Panc1 (cell line): ENCODE data around the gene FYN. TPM values are rescaled to one million over a fixed set of nuclear protein-coding genes. Genes with fewer than 3 reads are reported as not detected.

Experiments used
- ATAC-seq: fragments of 200-7000 bp; cut with Tn5 transposase; 2 replicates; pipeline ENCODE4 v1.9.1; 2020; ENCODE audit warnings: mild to moderate bottlenecking, moderate library complexity
- BruUV-seq: library from RNA; stranded (reverse); fragments of 400-500 nt; replicated peaks from 2 replicates; lab custom pipeline; 2021; lab: Mats Ljungman, UMichigan
- CTCF ChIA-PET: fragments of 300-600 bp; sonication (Branson Sonifier 250); formaldehyde crosslinking; loops from one replicate; lab custom pipeline; 2022; ENCODE audit warnings: antibody characterized with exemption; lab: Charles Lee
- POLR2A ChIA-PET: fragments of 300-600 bp; sonication (Branson Sonifier 250); formaldehyde crosslinking; loops from one replicate; lab custom pipeline; 2022; ENCODE audit warnings: antibody characterized with exemption; lab: Charles Lee
- DNase-seq: peaks from one replicate; pipeline ENCODE4 v3.0.0-alpha.2; 2010; ENCODE audit warnings: low read depth, low spot score
- H3K27ac ChIP-seq: 2 replicates; pipeline ENCODE4 v1.5.1; 2011; ENCODE audit warnings: mild to moderate bottlenecking, low read length, inconsistent platforms
- H3K27me3 ChIP-seq: fragments of 200-500 bp; sonication (Bioruptor generic); 2 replicates; pipeline ENCODE4 v1.6.0; 2014; ENCODE audit warnings: low read length, inconsistent platforms; ENCODE audit not compliant: control insufficient read depth, insufficient read depth
- H3K36me3 ChIP-seq: fragments of 200-500 bp; sonication (Bioruptor generic); 2 replicates; pipeline ENCODE4 v1.5.1; 2014; ENCODE audit warnings: inconsistent platforms, mild to moderate bottlenecking, low read length, moderate library complexity; ENCODE audit not compliant: control insufficient read depth, insufficient read depth
- H3K4me1 ChIP-seq: 2 replicates; pipeline ENCODE4 v1.5.1; 2011; ENCODE audit warnings: inconsistent platforms, mild to moderate bottlenecking, low read length, moderate library complexity; ENCODE audit not compliant: control insufficient read depth, insufficient read depth
- H3K4me3 ChIP-seq, 2 experiments: 2 replicates each; pipeline ENCODE4 v1.5.1; 2011 to 2012; ENCODE audit warnings: low read depth in 2 of 2, low read length in 2 of 2, mild to moderate bottlenecking in 2 of 2, inconsistent platforms in 1 of 2, moderate library complexity in 1 of 2
- H3K9me3 ChIP-seq: fragments of 200-500 bp; sonication (Bioruptor generic); 2 replicates; pipeline ENCODE4 v1.5.1; 2014; ENCODE audit warnings: low read depth, mild to moderate bottlenecking, inconsistent platforms, low read length, moderate library complexity; ENCODE audit not compliant: control insufficient read depth, insufficient read depth
- POLR2AphosphoS5 ChIP-seq: IDR thresholded peaks from 2 replicates; pipeline ENCODE4 v1.6.1; 2012; ENCODE audit warnings: mild to moderate bottlenecking, low read depth, low read length, moderate library complexity
- SIN3A ChIP-seq: IDR thresholded peaks from 2 replicates; pipeline ENCODE4 v1.6.1; 2012; ENCODE audit warnings: low read depth, mild to moderate bottlenecking, low read length, moderate library complexity, borderline replicate concordance; ENCODE audit not compliant: insufficient read depth
- TCF7L2 ChIP-seq: IDR thresholded peaks from 2 replicates; pipeline ENCODE4 v1.6.1; 2011; ENCODE audit warnings: mild to moderate bottlenecking, low read depth, low read length, inconsistent platforms
- in situ Hi-C: cut with HindIII; loops from 2 replicates; pipeline ENCODE4 v1.10.0; 2016; ENCODE audit warnings: low sequenced_read_pairs, low pct_unique_long_range_greater_than_20kb
- intact Hi-C: fragments of 100-400 bp; cut with micrococcal nuclease; formaldehyde crosslinking; loops from one replicate; pipeline ENCODE4 v1.10.0; 2022; ENCODE audit not compliant: unreplicated experiment
- total RNA-seq: library from RNA; stranded (reverse); gene quantifications from one replicate; pipeline ENCODE4 v1.2.1, GENCODE V29; 2021; ENCODE audit not compliant: unreplicated experiment
- TF ChIP-seq, protein P1 (sequence below), 2 experiments: IDR thresholded peaks; 2 replicates each; pipeline ENCODE4 v1.6.1; 2011 to 2012; ENCODE audit warnings: low read depth in 2 of 2, control low read depth in 1 of 2, low read length in 1 of 2, mild to moderate bottlenecking in 1 of 2, moderate library complexity in 1 of 2; ENCODE audit not compliant: insufficient read depth in 1 of 2
- TF ChIP-seq, protein P2 (sequence below): fragments of 450-650 bp; IDR thresholded peaks from 2 replicates; pipeline ENCODE4 v1.5.1; 2017; ENCODE audit warnings: mild to moderate bottlenecking

The FYN gene
- total RNA-seq, 1 experiment from 2014 or later: 4.2 TPM

DNA sequence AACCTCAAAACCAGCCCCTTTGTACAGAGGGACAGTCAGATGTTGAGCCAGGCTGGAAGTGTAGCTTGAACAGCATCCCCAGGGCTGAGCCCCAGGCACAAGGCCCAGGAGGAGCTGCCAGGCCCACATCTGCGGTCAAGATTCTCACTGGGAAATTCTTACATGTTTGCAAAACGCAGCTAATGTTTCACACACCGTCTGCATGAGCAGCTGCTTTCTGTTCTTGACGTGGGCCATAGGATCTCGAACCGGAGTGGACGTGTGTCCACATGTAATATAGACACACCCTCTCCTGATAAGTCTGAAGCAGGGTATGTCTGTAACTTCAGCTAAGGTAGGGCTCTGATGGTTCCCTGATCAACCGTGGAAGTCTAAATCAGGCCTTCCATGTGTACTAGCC is 226.3 kb downstream of the FYN start:
- no peaks in the 10 kb centered on the region for H3K36me3 ChIP-seq
- no peak overlapping the region for H3K27ac ChIP-seq
- in situ Hi-C loops (no loop called here), intact Hi-C loops (loop anchor here (10.0 kb wide), 1 partner anchor 292 kb away; no protein-coding TSS in a partner anchor)
- no peak for DNase-seq
- no peaks in the 10 kb centered on the region for H3K9me3 ChIP-seq
- ChIA-PET CTCF (interaction anchor here (0.6 kb wide), 1 partner anchor 9 kb away, joined by 5 read pairs; no protein-coding TSS in a partner anchor), POLR2A (interaction anchor here (0.6 kb wide), 1 partner anchor 9 kb away, joined by 3 read pairs; no protein-coding TSS in a partner anchor)
- BruUV-seq: no TSS peak
- TF ChIP-seq, protein P1, sequence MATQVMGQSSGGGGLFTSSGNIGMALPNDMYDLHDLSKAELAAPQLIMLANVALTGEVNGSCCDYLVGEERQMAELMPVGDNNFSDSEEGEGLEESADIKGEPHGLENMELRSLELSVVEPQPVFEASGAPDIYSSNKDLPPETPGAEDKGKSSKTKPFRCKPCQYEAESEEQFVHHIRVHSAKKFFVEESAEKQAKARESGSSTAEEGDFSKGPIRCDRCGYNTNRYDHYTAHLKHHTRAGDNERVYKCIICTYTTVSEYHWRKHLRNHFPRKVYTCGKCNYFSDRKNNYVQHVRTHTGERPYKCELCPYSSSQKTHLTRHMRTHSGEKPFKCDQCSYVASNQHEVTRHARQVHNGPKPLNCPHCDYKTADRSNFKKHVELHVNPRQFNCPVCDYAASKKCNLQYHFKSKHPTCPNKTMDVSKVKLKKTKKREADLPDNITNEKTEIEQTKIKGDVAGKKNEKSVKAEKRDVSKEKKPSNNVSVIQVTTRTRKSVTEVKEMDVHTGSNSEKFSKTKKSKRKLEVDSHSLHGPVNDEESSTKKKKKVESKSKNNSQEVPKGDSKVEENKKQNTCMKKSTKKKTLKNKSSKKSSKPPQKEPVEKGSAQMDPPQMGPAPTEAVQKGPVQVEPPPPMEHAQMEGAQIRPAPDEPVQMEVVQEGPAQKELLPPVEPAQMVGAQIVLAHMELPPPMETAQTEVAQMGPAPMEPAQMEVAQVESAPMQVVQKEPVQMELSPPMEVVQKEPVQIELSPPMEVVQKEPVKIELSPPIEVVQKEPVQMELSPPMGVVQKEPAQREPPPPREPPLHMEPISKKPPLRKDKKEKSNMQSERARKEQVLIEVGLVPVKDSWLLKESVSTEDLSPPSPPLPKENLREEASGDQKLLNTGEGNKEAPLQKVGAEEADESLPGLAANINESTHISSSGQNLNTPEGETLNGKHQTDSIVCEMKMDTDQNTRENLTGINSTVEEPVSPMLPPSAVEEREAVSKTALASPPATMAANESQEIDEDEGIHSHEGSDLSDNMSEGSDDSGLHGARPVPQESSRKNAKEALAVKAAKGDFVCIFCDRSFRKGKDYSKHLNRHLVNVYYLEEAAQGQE (IDR thresholded peaks at IDR 0.05; ENCODE audit: insufficient read depth in 1 of 2, low read depth in 2 of 2, low read length in 1 of 2): no peak
- no peak for TF ChIP-seq POLR2AphosphoS5
- TF ChIP-seq, protein P2, sequence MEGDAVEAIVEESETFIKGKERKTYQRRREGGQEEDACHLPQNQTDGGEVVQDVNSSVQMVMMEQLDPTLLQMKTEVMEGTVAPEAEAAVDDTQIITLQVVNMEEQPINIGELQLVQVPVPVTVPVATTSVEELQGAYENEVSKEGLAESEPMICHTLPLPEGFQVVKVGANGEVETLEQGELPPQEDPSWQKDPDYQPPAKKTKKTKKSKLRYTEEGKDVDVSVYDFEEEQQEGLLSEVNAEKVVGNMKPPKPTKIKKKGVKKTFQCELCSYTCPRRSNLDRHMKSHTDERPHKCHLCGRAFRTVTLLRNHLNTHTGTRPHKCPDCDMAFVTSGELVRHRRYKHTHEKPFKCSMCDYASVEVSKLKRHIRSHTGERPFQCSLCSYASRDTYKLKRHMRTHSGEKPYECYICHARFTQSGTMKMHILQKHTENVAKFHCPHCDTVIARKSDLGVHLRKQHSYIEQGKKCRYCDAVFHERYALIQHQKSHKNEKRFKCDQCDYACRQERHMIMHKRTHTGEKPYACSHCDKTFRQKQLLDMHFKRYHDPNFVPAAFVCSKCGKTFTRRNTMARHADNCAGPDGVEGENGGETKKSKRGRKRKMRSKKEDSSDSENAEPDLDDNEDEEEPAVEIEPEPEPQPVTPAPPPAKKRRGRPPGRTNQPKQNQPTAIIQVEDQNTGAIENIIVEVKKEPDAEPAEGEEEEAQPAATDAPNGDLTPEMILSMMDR: no peak
- TF ChIP-seq TCF7L2: 0 out of 2 replicates have a peak, but pooled peaks have one; percentile 16
- TF ChIP-seq SIN3A: no peak
- H3K4me1 ChIP-seq: peaks cover 4% of the 10 kb centered on the region
- H3K27me3 ChIP-seq: no peaks in the 10 kb centered on the region
- no peak for ATAC-seq
- no peak overlapping the region for H3K4me3 ChIP-seq

DNA sequence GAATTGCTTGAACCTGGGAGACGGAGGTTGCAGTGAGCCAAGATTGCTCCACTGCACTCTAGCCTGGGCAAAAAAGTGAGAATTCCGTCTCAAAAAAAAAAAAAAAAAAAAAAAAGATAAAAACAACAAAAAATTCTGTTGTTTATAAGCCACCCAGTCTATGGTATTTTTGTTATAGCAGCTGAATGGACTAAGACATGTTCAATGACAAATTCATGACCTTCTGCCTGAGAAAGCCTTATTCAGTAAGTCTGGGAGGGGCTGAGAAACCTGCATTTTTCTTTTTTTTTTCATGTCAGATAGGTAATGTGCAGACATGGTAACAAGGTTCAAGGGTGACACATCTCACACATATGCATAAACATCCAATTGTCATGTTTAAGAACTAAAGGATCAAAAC is 227.2 kb downstream of the FYN start:
- BruUV-seq: no TSS peak
- ChIA-PET POLR2A (interaction anchor here (0.7 kb wide), 1 partner anchor 297 kb away, joined by 21 read pairs; no protein-coding TSS in a partner anchor), CTCF (no interaction called here)
- DNase-seq (no peak), ATAC-seq (no peak)
- Histone ChIP-seq H3K4me3 (no peak overlapping the region), H3K4me1 (peaks cover 4% of the 10 kb centered on the region), H3K36me3 (no peaks in the 10 kb centered on the region), H3K27ac (no peak overlapping the region), H3K9me3 (no peaks in the 10 kb centered on the region), H3K27me3 (no peaks in the 10 kb centered on the region)
- TF ChIP-seq SIN3A: no peak
- in situ Hi-C loops (no loop called here), intact Hi-C loops (loop anchor here (10.0 kb wide), 1 partner anchor 291 kb away; no protein-coding TSS in a partner anchor)

DNA sequence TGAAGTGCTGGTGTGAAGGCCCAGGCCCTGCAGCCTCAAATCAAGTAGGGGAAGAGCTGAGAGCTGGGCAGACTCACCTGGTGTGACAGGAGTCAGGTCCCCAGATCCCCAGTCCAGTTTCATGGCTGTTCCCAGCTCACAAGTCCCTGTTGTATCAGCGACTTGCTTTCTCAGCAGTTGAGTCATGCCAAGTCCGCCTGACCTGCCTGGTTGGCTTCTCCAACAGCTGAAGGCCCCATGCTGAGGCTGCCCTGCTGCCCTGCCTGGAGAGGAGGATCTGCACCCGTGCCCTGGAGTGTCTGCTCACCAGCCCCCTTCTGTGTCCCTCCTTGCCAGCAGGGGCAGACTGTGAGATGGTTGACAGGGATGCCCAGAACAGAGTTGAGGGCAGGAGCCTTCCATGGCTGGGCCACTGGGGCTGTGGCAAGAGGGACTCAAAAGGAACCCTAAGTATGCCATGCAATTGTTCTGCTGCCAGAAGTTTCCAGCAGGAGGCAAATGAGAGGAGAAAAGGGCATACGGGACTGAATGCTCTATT is 228.3 kb downstream of the FYN start:
- POLR2A ChIA-PET: no interaction called here
- H3K27me3 ChIP-seq: no peaks in the 10 kb centered on the region
- TF ChIP-seq POLR2AphosphoS5 (no peak), TCF7L2 (no peak)
- TF ChIP-seq, protein P2: no peak
- TF ChIP-seq, protein P1 (IDR thresholded peaks at IDR 0.05; ENCODE audit: insufficient read depth in 1 of 2, low read depth in 2 of 2, low read length in 1 of 2): no peak
- CTCF ChIA-PET: no interaction called here
- no peak overlapping the region for H3K27ac ChIP-seq
- H3K4me1 ChIP-seq: peaks cover 4% of the 10 kb centered on the region
- no TSS peak for BruUV-seq
- intact Hi-C loops (loop anchor here (10.0 kb wide), 1 partner anchor 290 kb away; no protein-coding TSS in a partner anchor), in situ Hi-C loops (no loop called here)
- no peaks in the 10 kb centered on the region for H3K9me3 ChIP-seq
- no peak overlapping the region for H3K4me3 ChIP-seq
- DNase-seq: no peak
- no peaks in the 10 kb centered on the region for H3K36me3 ChIP-seq
- ATAC-seq: no peak
